Eye (tissue), 1 donor: Measurements from ENCODE around the gene TNFRSF4.
"Not testable (repeated sequence)": the region's sequence is repeated elsewhere in the genome, so short reads cannot be mapped to it uniquely, and the experiment has no call there.

Source experiments
- DNase-seq: peaks from one replicate; pipeline ENCODE4 v3.0.0-alpha.2; 2015

TNFRSF4 gene

GRCh38 chr1:1200876-1201810 is 12.8 kb downstream of the TNFRSF4 start:
- peak; percentile 47 for DNase-seq

- no peak for DNase-seq
Observed at GRCh38 chr1:1199961-1200875, 13.7 kb downstream of the TNFRSF4 start.

GRCh38 chr1:1199141-1199960 is 14.6 kb downstream of the TNFRSF4 start:
- no peak for DNase-seq

GRCh38 chr1:1198423-1199140 is 15.4 kb downstream of the TNFRSF4 start:
- no peak for DNase-seq

- DNase-seq, result no peak
Observed at GRCh38 chr1:1197551-1198422, 16.2 kb downstream of the TNFRSF4 start.

- no peak for DNase-seq
Observed at GRCh38 chr1:1197188-1197500, 16.8 kb downstream of the TNFRSF4 start.

GRCh38 chr1:1196431-1197187 is 17.3 kb downstream of the TNFRSF4 start:
- DNase-seq, result no peak

GRCh38 chr1:1195726-1196125 is 18.2 kb downstream of the TNFRSF4 start:
- not testable (repeated sequence) for DNase-seq

- DNase-seq, result no peak
Observed at GRCh38 chr1:1194723-1195122, 19.2 kb downstream of the TNFRSF4 start.

GRCh38 chr1:1191734-1192133 is 22.2 kb downstream of the TNFRSF4 start:
- no peak for DNase-seq

GRCh38 chr1:1189111-1189510 is 24.8 kb downstream of the TNFRSF4 start:
- DNase-seq, result no peak

GRCh38 chr1:1187938-1188337 is 26.0 kb downstream of the TNFRSF4 start:
- no peak for DNase-seq

- peak; percentile 47 for DNase-seq
Observed at GRCh38 chr1:1185101-1185765, 28.7 kb downstream of the TNFRSF4 start.

- no peak for DNase-seq
Observed at GRCh38 chr1:1183833-1184775, 29.8 kb downstream of the TNFRSF4 start.

GRCh38 chr1:1183221-1183747 is 30.7 kb downstream of the TNFRSF4 start:
- no peak for DNase-seq

GRCh38 chr1:1182491-1183220 is 31.3 kb downstream of the TNFRSF4 start:
- DNase-seq, result no peak

- no peak for DNase-seq
Observed at GRCh38 chr1:1181938-1182410, 32.0 kb downstream of the TNFRSF4 start.
